Spinal cord (tissue), 10 donors: ENCODE data around the gene ARHGAP21. TPM values are rescaled to one million over a fixed set of nuclear protein-coding genes. Genes with fewer than 3 reads are reported as not detected.

ENCODE experiments used
- DNase-seq, 6 donors: peaks; one replicate each; pipeline versions ENCODE4 v3.0.0 to v3.0.0-alpha.2; 2013 to 2015; ENCODE audit warnings: low spot score in 6 of 6, low read depth in 4 of 6
- H3K27ac ChIP-seq: one replicate; pipeline ENCODE4 v1.5.1; 2013; ENCODE audit warnings: low read depth, low read length, control low read depth
- H3K27me3 ChIP-seq: one replicate; pipeline ENCODE4 v1.6.1; 2013; ENCODE audit warnings: low read length; ENCODE audit not compliant: control insufficient read depth, insufficient read depth
- H3K36me3 ChIP-seq: one replicate; pipeline ENCODE4 v1.6.1; 2013; ENCODE audit warnings: low read length; ENCODE audit not compliant: control insufficient read depth, insufficient read depth
- H3K4me1 ChIP-seq: one replicate; pipeline ENCODE4 v1.6.1; 2013; ENCODE audit warnings: low read length; ENCODE audit not compliant: control insufficient read depth, insufficient read depth
- H3K4me3 ChIP-seq: one replicate; pipeline ENCODE4 v1.5.1; 2013; ENCODE audit warnings: low read depth, low read length, control low read depth
- H3K9me3 ChIP-seq: one replicate; pipeline ENCODE4 v1.6.1; 2013; ENCODE audit warnings: low read length; ENCODE audit not compliant: control insufficient read depth, insufficient read depth
- WGBS: methylation state at CpG from one replicate; pipeline ENCODE4 v1.1.5; 2013; ENCODE audit warnings: missing lambda C conversion rate; ENCODE audit not compliant: insufficient coverage; 5-methylcytosine and 5-hydroxymethylcytosine counted together
- polyA plus RNA-seq, 2 donors: library from polyadenylated mRNA; unstranded; fragments of 120-200 nt; gene quantifications; one replicate each; pipeline ENCODE4 v1.2.1, GENCODE V29; 2013; ENCODE audit not compliant: insufficient read length in 2 of 2
- total RNA-seq, 2 donors: library from RNA; depleted of rRNA in 1 of 2; stranded (reverse); fragments of 120-200 nt in 1 of 2; fragments of >200 nt in 1 of 2; gene quantifications; one replicate each; pipeline versions ENCODE4 v1.2.3 to v1.2.4, GENCODE V29; 2013 to 2014
- donor health status: healthy.

ARHGAP21 gene
- total and polyA plus RNA-seq, 4 donors, result 134 to 161 (median 147) TPM

- no peaks in the 10 kb centered on the region for H3K36me3 ChIP-seq
- DNase-seq, result no peak
- H3K9me3 ChIP-seq, result no peaks in the 10 kb centered on the region
- no peaks in the 10 kb centered on the region for H3K27me3 ChIP-seq
- H3K4me1 ChIP-seq, result no peaks in the 10 kb centered on the region
- no CpG with 5 or more reads among the region's 2 CpGs for WGBS
- no peak overlapping the region for H3K4me3 ChIP-seq
- H3K27ac ChIP-seq, result no peak overlapping the region
Observed at GRCh38 chr10:24651923-24652322, 71.8 kb downstream of the ARHGAP21 start.

GRCh38 chr10:24650669-24651391 lies 72.9 kb downstream of the ARHGAP21 start:
- no peaks in the 10 kb centered on the region for H3K9me3 ChIP-seq
- H3K27me3 ChIP-seq, result no peaks in the 10 kb centered on the region
- H3K4me3 ChIP-seq, result no peak overlapping the region
- no peak overlapping the region for H3K27ac ChIP-seq
- WGBS, result 83% methylated on average over 4 of the region's 4 CpGs
- no peaks in the 10 kb centered on the region for H3K36me3 ChIP-seq
- DNase-seq, result no peak
- no peaks in the 10 kb centered on the region for H3K4me1 ChIP-seq

GRCh38 chr10:24645784-24646183 lies 77.9 kb downstream of the ARHGAP21 start:
- H3K27ac ChIP-seq, result no peak overlapping the region
- no peak for DNase-seq
- H3K27me3 ChIP-seq, result no peaks in the 10 kb centered on the region
- H3K9me3 ChIP-seq, result no peaks in the 10 kb centered on the region
- no peaks in the 10 kb centered on the region for H3K4me1 ChIP-seq
- no peaks in the 10 kb centered on the region for H3K36me3 ChIP-seq
- H3K4me3 ChIP-seq, result no peak overlapping the region

- Histone ChIP-seq H3K27me3 (no peaks in the 10 kb centered on the region), H3K27ac (no peak overlapping the region)
Observed at GRCh38 chr10:24645022-24645421, 78.7 kb downstream of the ARHGAP21 start.

GRCh38 chr10:24643679-24644209 lies 79.9 kb downstream of the ARHGAP21 start:
- Histone ChIP-seq H3K4me3 (no peak overlapping the region), H3K27me3 (no peaks in the 10 kb centered on the region), H3K4me1 (no peaks in the 10 kb centered on the region), H3K36me3 (no peaks in the 10 kb centered on the region), H3K27ac (no peak overlapping the region), H3K9me3 (no peaks in the 10 kb centered on the region)
- 91% methylated on average over 6 of the region's 6 CpGs for WGBS
- no peak for DNase-seq

More at GRCh38 chr10:24645022-24645421, 78.7 kb downstream of the ARHGAP21 start:
- Histone ChIP-seq H3K4me3 (no peak overlapping the region), H3K36me3 (no peaks in the 10 kb centered on the region), H3K9me3 (no peaks in the 10 kb centered on the region), H3K4me1 (no peaks in the 10 kb centered on the region)
- DNase-seq, result no peak

GRCh38 chr10:24642921-24643678 lies 80.6 kb downstream of the ARHGAP21 start:
- DNase-seq, result peak in 3 of 6 donors; percentile 25 to 85 (median 83)
- WGBS, result 88% methylated on average over 3 of the region's 6 CpGs
- no peak overlapping the region for H3K27ac ChIP-seq
- H3K4me1 ChIP-seq, result no peaks in the 10 kb centered on the region
- H3K4me3 ChIP-seq, result no peak overlapping the region
- no peaks in the 10 kb centered on the region for H3K27me3 ChIP-seq
- no peaks in the 10 kb centered on the region for H3K9me3 ChIP-seq
- no peaks in the 10 kb centered on the region for H3K36me3 ChIP-seq

- H3K4me1 ChIP-seq, result no peaks in the 10 kb centered on the region
- H3K4me3 ChIP-seq, result no peak overlapping the region
- WGBS, result no CpG with 5 or more reads among the region's 1 CpG
- H3K27me3 ChIP-seq, result no peaks in the 10 kb centered on the region
- no peak for DNase-seq
- no peaks in the 10 kb centered on the region for H3K9me3 ChIP-seq
- no peaks in the 10 kb centered on the region for H3K36me3 ChIP-seq
- H3K27ac ChIP-seq, result no peak overlapping the region
Observed at GRCh38 chr10:24639124-24639523, 84.6 kb downstream of the ARHGAP21 start.

GRCh38 chr10:24625778-24626177 lies 97.9 kb downstream of the ARHGAP21 start:
- no peak overlapping the region for H3K27ac ChIP-seq
- H3K4me1 ChIP-seq, result no peaks in the 10 kb centered on the region
- DNase-seq, result no peak
- WGBS, result 60% methylated on average over 1 of the region's 4 CpGs
- no peak overlapping the region for H3K4me3 ChIP-seq
- H3K36me3 ChIP-seq, result no peaks in the 10 kb centered on the region
- H3K9me3 ChIP-seq, result no peaks in the 10 kb centered on the region
- no peaks in the 10 kb centered on the region for H3K27me3 ChIP-seq

- no peak for DNase-seq
- Histone ChIP-seq H3K4me3 (no peak overlapping the region), H3K27me3 (no peaks in the 10 kb centered on the region), H3K27ac (no peak overlapping the region), H3K9me3 (no peaks in the 10 kb centered on the region), H3K36me3 (no peaks in the 10 kb centered on the region), H3K4me1 (no peaks in the 10 kb centered on the region)
- WGBS, result no CpG with 5 or more reads among the region's 2 CpGs
Observed at GRCh38 chr10:24623383-24623782, 100.3 kb downstream of the ARHGAP21 start.
